K562 (cell line): Measurements from ENCODE around the gene SFRP5. TPM values are rescaled to one million over a fixed set of nuclear protein-coding genes. Genes with fewer than 3 reads are reported as not detected.

ENCODE experiments used
- ATAC-seq: fragments of 200-7000 bp; cut with Tn5 transposase; 3 replicates; pipeline ENCODE4 v1.9.1; 2020; ENCODE audit warnings: moderate library complexity
- BruUV-seq: library from RNA; stranded (reverse); fragments of 400-500 nt; replicated peaks from 2 replicates; lab custom pipeline; 2021; lab: Mats Ljungman, UMichigan
- CTCF ChIA-PET: fragments of 300-600 bp; formaldehyde crosslinking; extraction: SDS; loops from one replicate; lab custom pipeline; 2021; ENCODE audit warnings: low intra/inter-chr PET ratio; lab: Yijun Ruan, JAX
- POLR2A ChIA-PET: fragments of 300-600, 350-650 bp; sonication (Branson Sonifier 250); formaldehyde crosslinking; extraction: SDS; loops from one replicate; lab custom pipeline; 2021; ENCODE audit warnings: antibody characterized with exemption, inconsistent platforms; lab: Yijun Ruan, JAX
- DNase-seq, 4 experiments: peaks; one replicate each; pipeline versions ENCODE4 v3.0.0 to v3.0.0-alpha.2; 2011 to 2018; ENCODE audit warnings: low spot score in 3 of 4, mixed read lengths in 3 of 4; ENCODE audit errors: extremely low read depth in 1 of 4
- FAIRE-seq: peaks from 2 replicates; lab custom pipeline; 2011; peaks lifted over from hg19 to GRCh38; lab: Jason Lieb, UNC
- H2AFZ ChIP-seq: 2 replicates; pipeline ENCODE4 v1.6.0; 2011; ENCODE audit warnings: low read depth, low read length, control low read depth, inconsistent platforms
- H3K27ac ChIP-seq: fragments of 200-600 bp; 3 replicates; pipeline ENCODE4 v1.8.0; 2011; ENCODE audit warnings: low read depth, mild to moderate bottlenecking, control low read depth, inconsistent platforms, low read length, moderate library complexity, mixed read lengths; ENCODE audit errors: extremely low read depth
- H3K27me3 ChIP-seq, 2 experiments: fragments of 300-600 bp in 1 of 2; 2 replicates in 1 of 2; 3 replicates in 1 of 2; pipeline versions ENCODE4 v1.6.0 to v1.8.0; 2011; ENCODE audit warnings: inconsistent platforms in 2 of 2, low read length in 2 of 2, mild to moderate bottlenecking in 1 of 2, mixed read lengths in 1 of 2, moderate library complexity in 1 of 2; ENCODE audit not compliant: control insufficient read depth in 2 of 2, insufficient read depth in 2 of 2
- H3K36me3 ChIP-seq: fragments of 300-600 bp; 3 replicates; pipeline ENCODE4 v1.8.0; 2011; ENCODE audit warnings: mild to moderate bottlenecking, low read length, inconsistent platforms; ENCODE audit not compliant: control insufficient read depth, insufficient read depth
- H3K4me1 ChIP-seq, 2 experiments: fragments of 200-600 bp in 1 of 2; replicated peaks in 1 of 2; 2 replicates in 1 of 2; 3 replicates in 1 of 2; pipeline versions ENCODE4 v1.5.1 to v1.8.0; 2011; ENCODE audit warnings: inconsistent platforms in 2 of 2, low read length in 2 of 2, mild to moderate bottlenecking in 1 of 2, mixed read lengths in 1 of 2, moderate library complexity in 1 of 2; ENCODE audit not compliant: control insufficient read depth in 2 of 2, insufficient read depth in 2 of 2
- H3K4me2 ChIP-seq: 2 replicates; pipeline ENCODE4 v1.6.1; 2011; ENCODE audit warnings: low read length, control low read depth, inconsistent platforms, mixed read lengths; ENCODE audit not compliant: insufficient read depth
- H3K4me3 ChIP-seq: fragments of 200-600 bp; sonication (generic), shearing (Covaris generic); 2 replicates; pipeline ENCODE4 v1.5.1; 2016; ENCODE audit warnings: control low read depth, inconsistent platforms
- H3K79me2 ChIP-seq: fragments of 200-600 bp; 3 replicates; pipeline ENCODE4 v1.8.0; 2011; ENCODE audit warnings: low read length, inconsistent platforms; ENCODE audit not compliant: control insufficient read depth, insufficient read depth
- H3K9ac ChIP-seq, 2 experiments: 2 replicates each; pipeline versions ENCODE4 v1.6.0 to v1.6.1; 2011; ENCODE audit warnings: low read depth in 2 of 2, low read length in 2 of 2, control low read depth in 1 of 2, inconsistent platforms in 1 of 2, mild to moderate bottlenecking in 1 of 2, mixed read lengths in 1 of 2; ENCODE audit not compliant: insufficient read depth in 1 of 2
- H3K9me1 ChIP-seq: one replicate; pipeline ENCODE4 v1.6.0; 2011; ENCODE audit warnings: inconsistent platforms, mild to moderate bottlenecking, low read length, moderate library complexity; ENCODE audit not compliant: control insufficient read depth, insufficient read depth
- H3K9me3 ChIP-seq: replicated peaks from 2 replicates; pipeline ENCODE4 v1.5.1; 2011; ENCODE audit warnings: low read depth, low read length, inconsistent platforms; ENCODE audit not compliant: control insufficient read depth, insufficient read depth
- H4K20me1 ChIP-seq: replicated peaks from 2 replicates; pipeline ENCODE4 v1.6.1; 2011; ENCODE audit warnings: low read length, inconsistent platforms, mixed read lengths; ENCODE audit not compliant: control insufficient read depth, insufficient read depth
- BCOR ChIP-seq: fragments of 450-650 bp; IDR thresholded peaks from 2 replicates; pipeline ENCODE4 v1.6.1; 2016
- BRD9 ChIP-seq: fragments of 450-650 bp; IDR thresholded peaks from 2 replicates; pipeline ENCODE4 v1.6.1; 2018; ENCODE audit warnings: low read depth; ENCODE audit not compliant: partially characterized antibody
- DNMT1 ChIP-seq: fragments of 450-650 bp; IDR thresholded peaks from 2 replicates; pipeline ENCODE4 v1.6.1; 2016; ENCODE audit warnings: antibody characterized with exemption, mild to moderate bottlenecking
- FOXK2 ChIP-seq, 2 experiments: fragments of 450-650 bp; IDR thresholded peaks in 1 of 2; conservative IDR thresholded peaks in 1 of 2; 2 replicates each; pipeline ENCODE4 v1.6.1; 2016; ENCODE audit warnings: low read depth in 2 of 2, mild to moderate bottlenecking in 1 of 2
- IRF1 ChIP-seq: sonication (generic); formaldehyde crosslinking; IDR thresholded peaks from 2 replicates; pipeline ENCODE4 v1.8.0; 2022; ENCODE audit warnings: missing genetic modification reagents, mild to moderate bottlenecking, borderline replicate concordance
- NCOA6 ChIP-seq: fragments of 450-650 bp; IDR thresholded peaks from 2 replicates; pipeline ENCODE4 v1.6.1; 2017; ENCODE audit warnings: mild to moderate bottlenecking
- OTX1 ChIP-seq: fragments of 450-650 bp; formaldehyde crosslinking; IDR thresholded peaks from 2 replicates; pipeline ENCODE4 v1.4.0; 2022; ENCODE audit warnings: mild to moderate bottlenecking
- PRMT5 ChIP-seq: sonication (generic); formaldehyde crosslinking; IDR thresholded peaks from 2 replicates; pipeline ENCODE4 v1.5.0; 2020; ENCODE audit warnings: missing genetic modification reagents
- PYGO2 ChIP-seq: fragments of 450-650 bp; IDR thresholded peaks from 2 replicates; pipeline ENCODE4 v1.6.1; 2016; ENCODE audit warnings: mild to moderate bottlenecking, missing genetic modification characterization, moderate library complexity, missing compliant biosample characterization
- SAFB2 ChIP-seq: fragments of 200-400 bp; formaldehyde crosslinking; IDR thresholded peaks from 2 replicates; pipeline ENCODE4 v1.6.1; 2018; ENCODE audit warnings: borderline replicate concordance, low read length, low read depth, moderate library complexity; ENCODE audit not compliant: severe bottlenecking
- STAG1 ChIP-seq: sonication (generic); formaldehyde crosslinking; IDR thresholded peaks from 2 replicates; pipeline ENCODE4 v1.5.0; 2020; ENCODE audit warnings: missing genetic modification reagents, borderline replicate concordance
- THRAP3 ChIP-seq: fragments of 450-650 bp; IDR thresholded peaks from 2 replicates; pipeline ENCODE4 v1.6.1; 2016; ENCODE audit warnings: mild to moderate bottlenecking, inconsistent platforms, borderline replicate concordance
- ZBTB26 ChIP-seq: fragments of 450-650 bp; formaldehyde crosslinking; IDR thresholded peaks from 2 replicates; pipeline ENCODE4 v1.4.0; 2022; ENCODE audit warnings: missing genetic modification characterization
- ZBTB33 ChIP-seq: sonication (generic); formaldehyde crosslinking; IDR thresholded peaks from 2 replicates; pipeline ENCODE4 v1.8.1; 2023; ENCODE audit warnings: mild to moderate bottlenecking, missing genetic modification reagents
- ZNF143 ChIP-seq: sonication (generic); formaldehyde crosslinking; IDR thresholded peaks from 2 replicates; pipeline ENCODE4 v1.9.0; 2022; ENCODE audit warnings: mild to moderate bottlenecking, missing genetic modification reagents
- ZNF512 ChIP-seq: IDR thresholded peaks from 2 replicates; pipeline ENCODE4 v1.6.1; 2016; ENCODE audit warnings: missing genetic modification characterization, missing compliant biosample characterization
- WGBS: fragments of 100-300 bp; shearing (Covaris generic); methylation state at CpG from one replicate; pipeline ENCODE4 v1.1.6; 2016; ENCODE audit warnings: low coverage, mixed read lengths; ENCODE audit not compliant: insufficient coverage; ENCODE audit errors: missing lambda C conversion rate; 5-methylcytosine and 5-hydroxymethylcytosine counted together
- in situ Hi-C: fragments of 300-500 bp; cut with MboI; formaldehyde crosslinking; loops from 4 replicates; pipeline ENCODE4 v1.15.0; 2018; ENCODE audit warnings: inconsistent platforms, mixed read lengths
- intact Hi-C: fragments of 100-400 bp; cut with micrococcal nuclease; formaldehyde crosslinking; loops from 2 replicates; pipeline ENCODE4 v1.14.2; 2022
- polyA plus RNA-seq, 8 experiments: library from polyadenylated mRNA; depleted of rRNA in 4 of 8; stranded (reverse) in 5 of 8; unstranded in 3 of 8; fragments of >200 nt; fragmentation: Nextera tagmentation in 2 of 8; fragmentation: Illumina TruSeq in 1 of 8; extraction: Ambion mirVana in 2 of 8; extraction: Trizol in 1 of 8; gene quantifications; 2 replicates each; pipeline versions ENCODE4 v1.2.1 to v1.2.3, GENCODE V29; 2011 to 2014; ENCODE audit warnings: inconsistent platforms in 1 of 8, missing spikeins in 1 of 8
- total RNA-seq, 7 experiments: library from RNA; depleted of rRNA in 6 of 7; stranded (reverse); fragments of >200 nt in 6 of 7; fragmentation: Illumina TruSeq in 2 of 7; extraction: Trizol in 2 of 7; gene quantifications; 2 replicates each; pipeline versions ENCODE4 v1.2.1 to v1.2.3, GENCODE V29; 2011 to 2021; ENCODE audit warnings: low replicate concordance in 1 of 7

Gene SFRP5
- total and polyA plus RNA-seq, 9 of the 15 experiments (the other 6 are each of a cell fraction or from before 2014, with no cell fraction given), result 0.07 to 0.29 (median 0.13) TPM; not detected in 3

GRCh38 chr10:97717627-97718026 is 54.2 kb downstream of the SFRP5 start:
- H4K20me1 ChIP-seq, result no peaks in the 10 kb centered on the region
- ChIA-PET CTCF (no interaction called here), POLR2A (interaction anchor here (1.2 kb wide), 1 partner anchor 523 kb away, joined by 4 read pairs; no protein-coding TSS in a partner anchor)
- peak overlapping the region; percentile 52; the same call in 1 of the 2 replicates for H3K4me2 ChIP-seq
- no peak overlapping the region for H3K27ac ChIP-seq
- 62% methylated on average over 5 of the region's 7 CpGs for WGBS
- H3K36me3 ChIP-seq, result no peaks in the 10 kb centered on the region
- DNase-seq (no peak), FAIRE-seq (no peak), ATAC-seq (no peak)
- H3K9me1 ChIP-seq, result no peaks in the 10 kb centered on the region
- H3K4me3 ChIP-seq, result no peak overlapping the region
- 0 out of 2 replicates have a peak overlapping the region, but pooled peaks have one; percentile 9 for H2AFZ ChIP-seq
- TF ChIP-seq BRD9, result no peak
- TF ChIP-seq ZBTB33 (CRISPR knock-in tag), result no peak
- no peak for TF ChIP-seq ZNF512 (tag)
- TF ChIP-seq THRAP3, result no peak
- no peak for TF ChIP-seq FOXK2 (conservative IDR thresholded peaks at IDR 0.05 in 1 of 2, IDR thresholded peaks at IDR 0.05 in 1 of 2; ENCODE audit: low read depth in 2 of 2)
- TF ChIP-seq IRF1 (CRISPR knock-in tag), result no peak
- no peak for TF ChIP-seq PYGO2 (tag)
- TF ChIP-seq STAG1, result no peak
- TF ChIP-seq DNMT1, result no peak
- no peak for TF ChIP-seq OTX1 (CRISPR knock-in tag)
- TF ChIP-seq ZBTB26, result no peak
- no peak for TF ChIP-seq ZNF143 (CRISPR knock-in tag)
- no peak for TF ChIP-seq SAFB2
- TF ChIP-seq PRMT5 (CRISPR knock-in tag), result no peak
- TF ChIP-seq NCOA6, result no peak
- no peak for TF ChIP-seq BCOR
- no peaks in the 10 kb centered on the region; the same call in 2 of the 3 replicates for H3K79me2 ChIP-seq
- no TSS peak for BruUV-seq
- in situ Hi-C loops, result no loop called here
- H3K9ac ChIP-seq, result peak overlapping the region in 1 of 2 experiments; percentile 69; a peak in 1 of 4 replicates
- H3K9me3 ChIP-seq, result no peaks in the 10 kb centered on the region
- H3K4me1 ChIP-seq, result peaks cover 17 to 51% of the 10 kb centered on the region in 2 experiments; a peak in 4 of 5 replicates
- intact Hi-C loops, result no loop called here
- H3K27me3 ChIP-seq, result no peaks in the 10 kb centered on the region
